ENCODE data around the gene HARS2. TPM values are rescaled to one million over a fixed set of nuclear protein-coding genes. Genes with fewer than 3 reads are reported as not detected.
"Not testable (repeated sequence)": the region's sequence is repeated elsewhere in the genome, so short reads cannot be mapped to it uniquely, and the experiment has no call there.

The HARS2 gene, protein sequence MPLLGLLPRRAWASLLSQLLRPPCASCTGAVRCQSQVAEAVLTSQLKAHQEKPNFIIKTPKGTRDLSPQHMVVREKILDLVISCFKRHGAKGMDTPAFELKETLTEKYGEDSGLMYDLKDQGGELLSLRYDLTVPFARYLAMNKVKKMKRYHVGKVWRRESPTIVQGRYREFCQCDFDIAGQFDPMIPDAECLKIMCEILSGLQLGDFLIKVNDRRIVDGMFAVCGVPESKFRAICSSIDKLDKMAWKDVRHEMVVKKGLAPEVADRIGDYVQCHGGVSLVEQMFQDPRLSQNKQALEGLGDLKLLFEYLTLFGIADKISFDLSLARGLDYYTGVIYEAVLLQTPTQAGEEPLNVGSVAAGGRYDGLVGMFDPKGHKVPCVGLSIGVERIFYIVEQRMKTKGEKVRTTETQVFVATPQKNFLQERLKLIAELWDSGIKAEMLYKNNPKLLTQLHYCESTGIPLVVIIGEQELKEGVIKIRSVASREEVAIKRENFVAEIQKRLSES
- total RNA-seq = 10 to 100 TPM; 24.7 to 30.2 TPM

DNA sequence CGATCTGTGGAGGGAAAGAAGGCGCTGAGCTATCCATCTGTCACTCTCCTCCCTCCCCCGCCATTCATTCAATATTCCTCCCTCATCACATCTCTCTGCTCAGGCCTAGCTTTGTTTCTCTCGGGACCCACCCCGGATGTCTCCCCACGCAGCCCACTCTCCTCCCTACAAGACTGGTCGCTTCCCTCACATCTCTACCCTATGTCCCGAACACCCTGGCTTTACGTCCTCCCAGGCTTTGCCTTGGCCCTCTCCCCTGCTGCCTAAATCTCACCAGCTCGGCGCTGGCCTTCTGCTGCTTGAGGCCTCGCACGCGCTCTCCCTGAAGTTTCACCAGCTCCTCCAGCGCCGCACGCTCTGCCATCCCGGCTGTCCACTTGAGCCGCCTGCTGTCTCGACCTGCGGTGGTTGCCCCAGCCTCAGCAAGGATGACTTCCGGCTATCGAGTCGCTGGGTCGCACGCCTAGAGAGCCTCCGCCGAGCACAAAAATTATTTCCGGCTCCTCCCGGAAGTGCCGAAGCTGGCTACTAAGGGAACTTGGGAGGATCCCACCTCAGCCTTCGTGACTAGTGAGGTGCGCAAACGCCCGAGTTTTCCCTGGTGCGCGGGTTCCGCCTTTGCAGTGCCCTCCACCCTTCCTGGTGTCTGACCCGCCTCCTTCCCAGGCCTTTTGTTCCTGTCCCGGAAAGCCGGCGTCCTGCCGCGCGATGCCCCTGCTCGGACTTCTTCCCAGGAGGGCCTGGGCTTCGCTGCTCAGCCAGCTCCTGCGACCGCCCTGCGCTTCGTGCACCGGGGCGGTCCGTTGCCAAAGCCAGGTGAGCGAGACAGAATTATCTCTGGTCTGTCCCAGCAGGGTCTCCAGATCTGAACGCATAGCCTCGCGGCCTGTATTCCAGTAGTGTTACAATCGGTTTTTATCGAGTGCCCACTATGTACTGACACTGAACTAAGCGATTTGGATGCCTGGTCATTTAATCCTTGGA is at the start of gene HARS2, which contains the start of gene HARS1:
Gene HARS2, plus strand, starts transcription at position 515 of the 984 bp plus-strand sequence. Its CDS starts 194 bp downstream, at position 709.
Gene HARS1, minus strand, starts transcription at position 430 of the 984 bp plus-strand sequence. Its CDS starts 66 bp downstream, at position 364.
- peak; percentile 95 for ATAC-seq (replicated peaks)
- Mint-ChIP-seq H3K4me1 (peaks cover 18% of the 10 kb centered on the region), H3K27me3 (no peaks in the 10 kb centered on the region), H3K27ac (peak within 1 kb of the TSS; percentile 97), H3K36me3 (ENCODE audit: low read depth) (peaks cover 92% of the 10 kb centered on the region), H3K9me3 (no peaks in the 10 kb centered on the region), H3K4me3 (peak within 1 kb of the TSS; percentile 99)

- Mint-ChIP-seq H3K27ac (peak overlapping the region; percentile 36), H3K9me3 (no peaks in the 10 kb centered on the region), H3K36me3 (ENCODE audit: low read depth) (peaks cover 66% of the 10 kb centered on the region), H3K27me3 (no peaks in the 10 kb centered on the region), H3K4me1 (peaks cover 24% of the 10 kb centered on the region), H3K4me3 (peak overlapping the region; percentile 16)
- no peak for ATAC-seq (replicated peaks)
These were observed 49.5 kb upstream of the HARS2 start for GRCh38 chr5:140641716-140642115.

DNA sequence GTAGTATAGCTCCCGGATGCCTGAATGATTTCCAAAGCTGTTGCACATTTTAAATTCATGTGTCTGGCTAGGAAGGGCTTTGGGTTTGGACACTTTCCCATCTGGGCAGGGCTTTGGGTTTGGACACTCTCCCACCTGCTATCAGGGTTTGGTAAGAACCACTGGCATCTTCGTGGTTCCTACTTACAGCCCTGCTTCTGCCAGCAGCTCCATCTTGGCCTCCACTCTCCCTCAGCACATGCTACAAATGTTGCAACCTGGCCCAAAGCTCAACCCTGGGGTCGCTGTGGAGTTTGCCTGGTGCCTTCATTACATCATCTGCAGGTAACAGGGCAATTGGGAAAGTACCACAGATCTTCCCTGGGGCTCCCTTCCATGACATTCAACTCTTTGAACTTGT is 48.5 kb upstream of the HARS2 start:
- peak overlapping the region; percentile 36 for H3K27ac Mint-ChIP-seq

DNA sequence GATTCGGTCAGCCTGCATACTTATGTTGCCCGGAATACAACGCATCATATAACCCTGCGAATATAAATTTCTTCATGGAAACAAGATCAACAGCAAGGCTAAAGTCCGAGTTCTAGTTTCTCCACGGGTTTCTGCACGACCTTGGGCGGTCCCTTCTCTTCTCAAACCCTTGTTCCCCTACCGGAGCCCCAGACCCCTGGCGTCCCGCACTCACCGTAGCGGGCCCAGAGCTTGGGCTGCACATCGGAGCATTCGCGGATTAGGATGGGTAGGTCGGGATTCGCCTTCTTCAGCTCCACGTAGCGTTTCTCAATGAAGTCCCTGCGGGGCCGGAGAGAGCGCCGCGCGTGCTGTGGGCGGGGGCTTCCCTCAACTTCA is 44.2 kb upstream of the HARS2 start:
- Mint-ChIP-seq H3K9me3 (no peaks in the 10 kb centered on the region), H3K27me3 (no peaks in the 10 kb centered on the region), H3K4me3 (peak overlapping the region; percentile 88), H3K4me1 (peaks cover 10% of the 10 kb centered on the region), H3K27ac (peak overlapping the region; percentile 92), H3K36me3 (ENCODE audit: low read depth) (peaks cover 97% of the 10 kb centered on the region)
- ATAC-seq (replicated peaks) = no peak

More for the DNA sequence above, 48.5 kb upstream of the HARS2 start:
- H3K4me3 Mint-ChIP-seq = no peak overlapping the region
- ATAC-seq (replicated peaks) = no peak
- peaks cover 73% of the 10 kb centered on the region for H3K36me3 Mint-ChIP-seq (ENCODE audit: low read depth)
- peaks cover 24% of the 10 kb centered on the region for H3K4me1 Mint-ChIP-seq
- H3K27me3 Mint-ChIP-seq = no peaks in the 10 kb centered on the region
- no peaks in the 10 kb centered on the region for H3K9me3 Mint-ChIP-seq

DNA sequence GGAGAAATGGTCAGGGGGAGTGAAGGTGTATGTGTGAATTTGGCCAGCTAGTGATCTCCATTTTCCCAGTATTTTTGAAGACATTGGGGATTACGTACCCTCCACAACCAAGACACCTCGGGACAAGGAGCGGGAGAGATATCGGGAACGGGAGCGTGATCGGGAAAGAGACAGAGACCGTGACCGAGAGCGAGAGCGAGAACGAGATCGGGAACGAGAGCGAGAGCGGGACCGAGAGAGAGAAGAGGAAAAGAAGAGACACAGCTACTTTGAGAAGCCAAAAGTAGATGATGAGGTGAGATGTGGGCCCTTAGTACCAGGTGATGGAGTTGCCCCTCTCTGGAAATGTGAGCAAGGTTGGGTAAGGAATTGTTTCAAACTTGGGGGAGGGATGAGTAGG is 32.4 kb upstream of the HARS2 start:
- H3K27ac Mint-ChIP-seq = peak overlapping the region; percentile 45
- no peak for ATAC-seq (replicated peaks)
- H3K36me3 Mint-ChIP-seq (ENCODE audit: low read depth) = peaks cover 97% of the 10 kb centered on the region
- H3K27me3 Mint-ChIP-seq = no peaks in the 10 kb centered on the region
- H3K4me1 Mint-ChIP-seq = no peaks in the 10 kb centered on the region
- H3K9me3 Mint-ChIP-seq = no peaks in the 10 kb centered on the region
- no peak overlapping the region for H3K4me3 Mint-ChIP-seq

- ATAC-seq (replicated peaks); H3K4me3 Mint-ChIP-seq; H3K9me3 Mint-ChIP-seq; H3K4me1 Mint-ChIP-seq; H3K27me3 Mint-ChIP-seq; H3K27ac Mint-ChIP-seq: not testable (repeated sequence)
- peaks cover 94% of the 10 kb centered on the region for H3K36me3 Mint-ChIP-seq (ENCODE audit: low read depth)
These were observed 30.9 kb upstream of the HARS2 start for GRCh38 chr5:140660371-140660770.

- Mint-ChIP-seq H3K27me3 (no peaks in the 10 kb centered on the region), H3K36me3 (ENCODE audit: low read depth) (peaks cover 90% of the 10 kb centered on the region), H3K4me1 (peaks cover 25% of the 10 kb centered on the region), H3K27ac (peak overlapping the region; percentile 98), H3K4me3 (peak overlapping the region; percentile 100), H3K9me3 (no peaks in the 10 kb centered on the region)
- ATAC-seq (replicated peaks) = no peak
These were observed 27.3 kb upstream of the HARS2 start for GRCh38 chr5:140664030-140664358.

DNA sequence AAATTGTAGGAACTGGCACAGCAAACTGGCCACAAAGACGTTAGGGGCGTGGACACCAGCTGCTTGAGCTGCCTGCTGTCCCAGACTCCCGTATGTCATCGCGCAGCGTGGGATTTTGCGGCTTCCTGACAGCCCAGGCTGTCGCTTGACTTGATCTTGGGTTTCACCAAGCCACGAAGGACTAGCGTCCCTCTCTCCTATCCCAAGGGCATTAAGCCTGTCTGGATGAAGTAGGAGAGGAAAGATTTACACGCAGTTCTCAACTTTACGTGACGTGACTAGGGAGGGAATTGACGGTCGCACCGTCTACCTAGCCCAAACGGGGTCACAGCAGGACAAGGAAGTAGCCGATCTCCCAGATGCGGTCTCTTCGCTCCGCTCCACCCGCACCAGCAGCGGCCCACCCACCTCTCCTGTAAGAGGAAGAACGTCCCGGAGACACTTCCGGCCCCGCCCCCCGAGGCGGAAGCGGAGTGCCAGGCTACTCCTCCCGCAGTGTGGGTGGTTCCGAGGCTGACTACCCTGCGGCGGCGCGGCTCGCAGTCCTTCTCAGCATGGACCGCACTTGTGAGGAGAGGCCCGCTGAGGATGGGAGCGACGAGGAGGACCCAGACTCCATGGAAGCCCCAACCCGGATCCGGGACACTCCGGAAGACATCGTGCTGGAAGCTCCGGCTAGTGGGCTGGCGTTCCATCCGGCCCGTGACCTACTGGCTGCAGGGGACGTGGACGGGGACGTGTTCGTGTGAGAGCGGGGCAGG is 26.7 kb upstream of the HARS2 start, which contains the start of gene WDR55:
Gene WDR55, plus strand, starts transcription at position 546 of the 761 bp plus-strand sequence. Its CDS starts 9 bp downstream, at position 555.
- Mint-ChIP-seq H3K4me3 (peak within 1 kb of the TSS; percentile 100), H3K4me1 (peaks cover 25% of the 10 kb centered on the region), H3K27ac (peak within 1 kb of the TSS; percentile 98), H3K27me3 (no peaks in the 10 kb centered on the region), H3K9me3 (no peaks in the 10 kb centered on the region), H3K36me3 (ENCODE audit: low read depth) (peaks cover 90% of the 10 kb centered on the region)
- ATAC-seq (replicated peaks) = peak; percentile 97

GRCh38 chr5:140671035-140671434 is 20.2 kb upstream of the HARS2 start:
- not testable (repeated sequence) for H3K4me3 Mint-ChIP-seq; H3K27me3 Mint-ChIP-seq; H3K27ac Mint-ChIP-seq; ATAC-seq (replicated peaks); H3K9me3 Mint-ChIP-seq
- Mint-ChIP-seq H3K4me1 (peaks cover 21% of the 10 kb centered on the region), H3K36me3 (ENCODE audit: low read depth) (peaks cover 97% of the 10 kb centered on the region)

GRCh38 chr5:140671472-140672125 is 19.7 kb upstream of the HARS2 start:
- H3K4me1 Mint-ChIP-seq = peaks cover 16% of the 10 kb centered on the region
- no peak overlapping the region for H3K27ac Mint-ChIP-seq
- H3K36me3 Mint-ChIP-seq (ENCODE audit: low read depth) = peaks cover 97% of the 10 kb centered on the region
- ATAC-seq (replicated peaks) = no peak
- H3K9me3 Mint-ChIP-seq = no peaks in the 10 kb centered on the region
- H3K4me3 Mint-ChIP-seq = no peak overlapping the region
- H3K27me3 Mint-ChIP-seq = no peaks in the 10 kb centered on the region

GRCh38 chr5:140672455-140673186 is 18.6 kb upstream of the HARS2 start:
- ATAC-seq (replicated peaks) = peak; percentile 49
- no peaks in the 10 kb centered on the region for H3K9me3 Mint-ChIP-seq
- no peak overlapping the region for H3K4me3 Mint-ChIP-seq
- no peak overlapping the region for H3K27ac Mint-ChIP-seq
- H3K27me3 Mint-ChIP-seq = no peaks in the 10 kb centered on the region
- H3K4me1 Mint-ChIP-seq = peaks cover 6% of the 10 kb centered on the region
- H3K36me3 Mint-ChIP-seq (ENCODE audit: low read depth) = peaks cover 97% of the 10 kb centered on the region

GRCh38 chr5:140673187-140673976 is 17.9 kb upstream of the HARS2 start, which contains the start of gene DND1:
Gene DND1 (minus strand): TSS chr5:140673576. CDS start chr5:140673542, 34 bp downstream.
- Mint-ChIP-seq H3K27me3 (no peaks in the 10 kb centered on the region), H3K4me3 (no peak within 1 kb of the TSS), H3K27ac (no peak within 1 kb of the TSS), H3K4me1 (no peaks in the 10 kb centered on the region), H3K36me3 (ENCODE audit: low read depth) (peaks cover 97% of the 10 kb centered on the region), H3K9me3 (no peaks in the 10 kb centered on the region)
- ATAC-seq (replicated peaks) = no peak
